Kidney epithelial cell (primary cell): Measurements from ENCODE around the gene SRSF1. TPM values are rescaled to one million over a fixed set of nuclear protein-coding genes. Genes with fewer than 3 reads are reported as not detected.

Source experiments
- DNase-seq: peaks from one replicate; pipeline ENCODE4 v3.0.0-alpha.2; 2010; ENCODE audit warnings: low read depth
- H3K27me3 ChIP-seq: 2 replicates; pipeline ENCODE4 v1.6.0; 2011; ENCODE audit warnings: low read length; ENCODE audit not compliant: control insufficient read depth, insufficient read depth
- H3K36me3 ChIP-seq: 2 replicates; pipeline ENCODE4 v1.5.1; 2011; ENCODE audit warnings: low read length; ENCODE audit not compliant: control insufficient read depth, insufficient read depth
- H3K4me3 ChIP-seq: 2 replicates; pipeline ENCODE4 v1.5.1; 2011; ENCODE audit warnings: low read depth, mild to moderate bottlenecking, control low read depth, low read length
- CTCF ChIP-seq: IDR thresholded peaks from 2 replicates; pipeline ENCODE4 v1.5.1; 2011; ENCODE audit warnings: mild to moderate bottlenecking, moderate library complexity, low read length, control low read depth, inconsistent platforms; ENCODE audit not compliant: insufficient read depth, poor library complexity, severe bottlenecking
- total RNA-seq: library from RNA; depleted of rRNA; stranded (reverse); fragments of >200 nt; gene quantifications from 2 replicates; pipeline ENCODE4 v1.2.3, GENCODE V29; 2015

The SRSF1 gene
- total RNA-seq, 1 donor from 2014 or later, result 162 TPM

DNA sequence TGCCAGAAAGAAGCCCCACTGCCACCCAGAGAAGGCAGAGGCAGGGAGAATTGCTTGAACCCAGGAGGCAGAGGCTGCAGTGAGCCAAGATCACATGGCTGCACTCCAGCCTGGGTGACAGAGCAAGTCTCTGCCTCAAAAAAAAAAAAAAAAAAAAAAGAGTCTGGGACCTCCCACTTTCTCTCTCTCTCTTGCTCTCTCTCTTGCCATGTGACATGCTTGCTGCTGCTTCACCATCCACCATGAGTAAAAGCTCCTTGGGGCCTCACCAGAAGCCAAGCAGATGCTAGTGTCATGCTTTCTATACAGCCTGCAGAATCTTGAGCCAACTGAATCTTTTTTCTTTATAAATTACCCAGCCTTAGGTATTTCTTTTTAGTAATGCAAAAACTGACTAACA is 21.5 kb upstream of the SRSF1 start:
- TF ChIP-seq CTCF, result no peak
- no peak for DNase-seq
- Histone ChIP-seq H3K4me3 (no peak overlapping the region), H3K27me3 (peaks cover 2% of the 10 kb centered on the region), H3K36me3 (no peaks in the 10 kb centered on the region)

- H3K36me3 ChIP-seq, result no peaks in the 10 kb centered on the region
- no peak for DNase-seq
- no peaks in the 10 kb centered on the region for H3K27me3 ChIP-seq
- H3K4me3 ChIP-seq, result no peak overlapping the region
- no peak for TF ChIP-seq CTCF
Measured at GRCh38 chr17:58020401-58020800, 13.4 kb upstream of the SRSF1 start.

- no peak for DNase-seq
- Histone ChIP-seq H3K36me3 (no peaks in the 10 kb centered on the region), H3K27me3 (no peaks in the 10 kb centered on the region), H3K4me3 (no peak overlapping the region)
- no peak for TF ChIP-seq CTCF
Measured at GRCh38 chr17:58019521-58019920, 12.5 kb upstream of the SRSF1 start.

DNA sequence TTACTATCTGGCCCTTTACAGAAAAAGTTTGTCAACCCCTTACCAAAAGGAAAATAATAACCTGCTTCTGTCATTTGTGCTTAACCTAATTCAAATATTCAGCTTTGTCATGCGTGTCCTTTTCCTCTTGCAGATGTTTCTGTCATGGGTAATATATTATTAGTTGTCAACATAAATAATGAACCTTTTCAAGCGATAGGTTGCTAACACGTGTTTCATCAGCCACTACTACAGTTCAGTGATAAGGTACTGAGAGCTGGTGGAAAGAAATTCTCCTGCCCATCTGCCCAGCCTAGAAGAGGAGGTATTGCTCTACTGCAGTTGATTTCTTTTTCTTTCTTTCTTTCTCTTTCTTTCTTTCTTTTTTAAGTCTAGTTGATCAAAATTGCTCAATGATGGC is 12.0 kb upstream of the SRSF1 start:
- Histone ChIP-seq H3K4me3 (no peak overlapping the region), H3K27me3 (no peaks in the 10 kb centered on the region), H3K36me3 (no peaks in the 10 kb centered on the region)
- no peak for TF ChIP-seq CTCF
- no peak for DNase-seq

DNA sequence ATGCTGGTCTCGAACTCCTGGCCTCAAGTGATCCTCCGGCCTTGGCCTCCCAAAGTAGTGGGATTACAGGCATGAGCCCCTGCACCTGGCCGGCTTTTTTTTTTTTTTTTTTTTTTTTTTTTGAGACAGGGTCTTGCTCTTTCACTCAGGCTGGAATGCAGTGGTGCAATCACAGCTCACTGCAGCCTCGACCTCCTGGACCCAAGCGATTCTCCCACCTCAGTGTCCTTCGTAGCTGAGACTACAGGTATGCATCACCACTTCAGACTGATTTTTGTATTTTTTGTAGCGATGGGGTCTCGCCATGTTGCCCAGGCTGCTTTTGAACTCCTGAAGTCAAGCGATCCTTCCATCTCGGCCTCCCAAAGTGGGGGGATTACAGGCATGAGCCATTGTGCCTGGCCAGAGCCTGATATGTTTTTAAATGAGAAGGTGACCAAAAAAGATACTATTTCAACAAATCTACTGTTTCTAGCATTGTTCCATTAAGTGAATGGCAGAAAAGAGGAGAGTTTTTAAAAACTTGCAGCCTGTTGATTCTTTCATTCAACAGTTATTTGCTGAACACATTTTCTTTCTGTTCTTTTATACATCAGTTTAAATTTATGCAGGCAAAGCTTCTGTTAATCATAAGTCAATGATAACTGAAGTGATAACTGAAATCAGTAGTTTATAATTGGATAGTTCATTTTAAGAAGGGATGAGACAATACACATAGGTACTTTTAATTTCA is 3.2 kb upstream of the SRSF1 start:
- no peak for TF ChIP-seq CTCF
- H3K36me3 ChIP-seq, result peaks cover 1% of the 10 kb centered on the region
- no peaks in the 10 kb centered on the region for H3K27me3 ChIP-seq
- no peak for DNase-seq
- H3K4me3 ChIP-seq, result no peak overlapping the region
